SU-DHL-6 (cell line): ENCODE measurements around the gene AP1B1.

Source experiments
- H2AFZ ChIP-seq: fragments of 200-600 bp; sonication (generic); 2 replicates; pipeline ENCODE4 v1.6.1; 2014; ENCODE audit warnings: low read depth, mild to moderate bottlenecking, moderate library complexity, mixed read lengths, antibody characterized with exemption, low read length; ENCODE audit not compliant: severe bottlenecking
- H3F3A ChIP-seq: fragments of 200-600 bp; shearing (Covaris generic); 2 replicates; pipeline ENCODE4 v1.6.0; 2016; ENCODE audit warnings: antibody characterized with exemption, mild to moderate bottlenecking; ENCODE audit not compliant: insufficient read depth
- H3K27ac ChIP-seq: fragments of 200-600 bp; sonication (generic); 2 replicates; pipeline ENCODE4 v1.5.1; 2016; ENCODE audit warnings: low read depth, mild to moderate bottlenecking, low read length, moderate library complexity, mixed read lengths
- H3K27me3 ChIP-seq: fragments of 200-600 bp; sonication (generic), shearing (Covaris generic); 2 replicates; pipeline ENCODE4 v1.6.0; 2014; ENCODE audit warnings: mild to moderate bottlenecking, low read length
- H3K36me3 ChIP-seq: fragments of 200-600 bp; sonication (generic); 2 replicates; pipeline ENCODE4 v1.6.1; 2014; ENCODE audit warnings: mild to moderate bottlenecking, low read length, mixed read lengths
- H3K4me2 ChIP-seq: fragments of 300-600, 200-600 bp; shearing (Covaris generic), sonication (generic); 2 replicates; pipeline ENCODE4 v1.6.0; 2014; ENCODE audit warnings: low read length, low read depth, mild to moderate bottlenecking; ENCODE audit not compliant: poor library complexity, severe bottlenecking
- H3K4me3 ChIP-seq: fragments of 200-600 bp; sonication (generic); 2 replicates; pipeline ENCODE4 v1.5.1; 2014; ENCODE audit warnings: antibody characterized with exemption, low read length, mild to moderate bottlenecking, mixed read lengths; ENCODE audit not compliant: insufficient read depth, poor library complexity, severe bottlenecking
- H3K79me2 ChIP-seq: fragments of 200-600 bp; sonication (generic); 2 replicates; pipeline ENCODE4 v1.6.1; 2014; ENCODE audit warnings: mild to moderate bottlenecking, low read length, moderate library complexity; ENCODE audit not compliant: insufficient read depth
- H3K9ac ChIP-seq: fragments of 200-600 bp; sonication (generic); 2 replicates; pipeline ENCODE4 v1.7.0; 2014; ENCODE audit warnings: mild to moderate bottlenecking, low read length
- H3K9me2 ChIP-seq: fragments of 200-600 bp; sonication (generic); replicated peaks from 2 replicates; pipeline ENCODE4 v1.6.1; 2014; ENCODE audit warnings: low read length; ENCODE audit not compliant: insufficient read depth
- H3K9me3 ChIP-seq: fragments of 200-600 bp; sonication (generic); 2 replicates; pipeline ENCODE4 v1.6.1; 2014; ENCODE audit warnings: low read length, mixed read lengths; ENCODE audit not compliant: insufficient read depth
- H4K20me1 ChIP-seq: fragments of 200-600 bp; sonication (generic); 2 replicates; pipeline ENCODE4 v1.6.1; 2014; ENCODE audit warnings: low read depth, mild to moderate bottlenecking, antibody characterized with exemption, low read length, moderate library complexity, mixed read lengths
- EZH2phosphoT487 ChIP-seq: fragments of 200-600 bp; sonication (generic), shearing (Covaris generic); conservative IDR thresholded peaks from 2 replicates; pipeline ENCODE4 v1.6.1; 2018; ENCODE audit warnings: mild to moderate bottlenecking, antibody characterized with exemption, low read length, moderate library complexity, mixed read lengths
- TF ChIP-seq, protein P1 (sequence below): fragments of 200-600 bp; sonication (generic); IDR thresholded peaks from one replicate; pipeline ENCODE4 v1.5.1; 2017; ENCODE audit warnings: antibody characterized with exemption, mild to moderate bottlenecking, low read length, moderate library complexity; ENCODE audit not compliant: insufficient read depth, poor library complexity, severe bottlenecking

The AP1B1 gene

DNA sequence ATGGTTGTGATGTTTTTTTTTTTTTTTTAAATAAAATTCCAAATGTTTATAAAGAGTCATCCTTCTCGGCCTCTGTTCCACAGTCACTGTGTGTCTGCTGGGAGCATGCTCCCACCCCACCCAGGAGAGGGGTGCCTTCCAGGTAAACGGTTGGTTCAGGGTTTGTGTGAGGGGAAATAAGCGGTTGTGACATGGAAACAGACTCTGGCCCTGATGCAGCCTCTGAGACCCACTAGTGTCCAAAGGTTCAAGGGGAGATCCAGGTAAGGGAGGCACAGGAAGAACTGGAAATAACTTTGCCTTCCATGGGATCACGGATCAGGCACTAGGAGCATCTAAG lies 87.9 kb downstream of the AP1B1 start:
- H3K9me3 ChIP-seq = no peaks in the 10 kb centered on the region
- H3K4me2 ChIP-seq = no peak overlapping the region
- H3K9me2 ChIP-seq = no peaks in the 10 kb centered on the region
- H3K4me3 ChIP-seq = no peak overlapping the region
- H4K20me1 ChIP-seq = no peaks in the 10 kb centered on the region; the same call in 1 of the 2 replicates
- H3K79me2 ChIP-seq = no peaks in the 10 kb centered on the region
- peaks cover 23% of the 10 kb centered on the region for H3K36me3 ChIP-seq
- no peaks in the 10 kb centered on the region for H3K27me3 ChIP-seq
- no peak overlapping the region for H2AFZ ChIP-seq
- peaks cover 34% of the 10 kb centered on the region for H3F3A ChIP-seq
- no peak overlapping the region for H3K9ac ChIP-seq
- TF ChIP-seq, protein P1, sequence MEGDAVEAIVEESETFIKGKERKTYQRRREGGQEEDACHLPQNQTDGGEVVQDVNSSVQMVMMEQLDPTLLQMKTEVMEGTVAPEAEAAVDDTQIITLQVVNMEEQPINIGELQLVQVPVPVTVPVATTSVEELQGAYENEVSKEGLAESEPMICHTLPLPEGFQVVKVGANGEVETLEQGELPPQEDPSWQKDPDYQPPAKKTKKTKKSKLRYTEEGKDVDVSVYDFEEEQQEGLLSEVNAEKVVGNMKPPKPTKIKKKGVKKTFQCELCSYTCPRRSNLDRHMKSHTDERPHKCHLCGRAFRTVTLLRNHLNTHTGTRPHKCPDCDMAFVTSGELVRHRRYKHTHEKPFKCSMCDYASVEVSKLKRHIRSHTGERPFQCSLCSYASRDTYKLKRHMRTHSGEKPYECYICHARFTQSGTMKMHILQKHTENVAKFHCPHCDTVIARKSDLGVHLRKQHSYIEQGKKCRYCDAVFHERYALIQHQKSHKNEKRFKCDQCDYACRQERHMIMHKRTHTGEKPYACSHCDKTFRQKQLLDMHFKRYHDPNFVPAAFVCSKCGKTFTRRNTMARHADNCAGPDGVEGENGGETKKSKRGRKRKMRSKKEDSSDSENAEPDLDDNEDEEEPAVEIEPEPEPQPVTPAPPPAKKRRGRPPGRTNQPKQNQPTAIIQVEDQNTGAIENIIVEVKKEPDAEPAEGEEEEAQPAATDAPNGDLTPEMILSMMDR = no peak
- no peak for TF ChIP-seq EZH2phosphoT487
- no peak overlapping the region for H3K27ac ChIP-seq

DNA sequence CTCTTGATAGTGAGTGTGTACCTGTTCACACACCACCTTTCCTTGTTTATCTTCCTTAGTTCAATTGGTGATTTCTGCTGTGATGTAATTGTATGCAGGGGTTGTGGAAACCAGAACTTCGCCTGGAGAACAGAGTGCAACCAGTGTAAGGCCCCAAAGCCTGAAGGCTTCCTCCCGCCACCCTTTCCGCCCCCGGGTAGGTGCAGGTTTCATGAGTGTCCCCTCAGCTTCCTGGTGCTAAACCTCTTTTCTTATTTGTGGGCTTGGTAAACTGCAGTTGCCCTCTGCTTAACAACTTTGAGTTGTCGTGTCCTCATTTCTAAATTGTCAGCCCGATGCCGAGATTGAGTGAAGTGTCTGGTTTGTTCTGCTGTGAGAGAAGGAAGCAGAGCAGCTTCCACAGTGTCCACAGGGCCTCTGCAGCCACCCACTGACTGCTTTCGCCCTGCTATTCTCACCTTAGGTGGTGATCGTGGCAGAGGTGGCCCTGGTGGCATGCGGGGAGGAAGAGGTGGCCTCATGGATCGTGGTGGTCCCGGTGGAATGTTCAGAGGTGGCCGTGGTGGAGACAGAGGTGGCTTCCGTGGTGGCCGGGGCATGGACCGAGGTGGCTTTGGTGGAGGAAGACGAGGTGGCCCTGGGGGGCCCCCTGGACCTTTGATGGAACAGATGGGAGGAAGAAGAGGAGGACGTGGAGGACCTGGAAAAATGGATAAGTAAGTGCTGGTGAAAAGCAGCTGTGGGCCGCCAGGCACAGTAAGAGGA lies 89.1 kb downstream of the AP1B1 start:
- Histone ChIP-seq H3K79me2 (no peaks in the 10 kb centered on the region), H3F3A (peaks cover 34% of the 10 kb centered on the region), H4K20me1 (no peaks in the 10 kb centered on the region; the same call in 1 of the 2 replicates)

DNA sequence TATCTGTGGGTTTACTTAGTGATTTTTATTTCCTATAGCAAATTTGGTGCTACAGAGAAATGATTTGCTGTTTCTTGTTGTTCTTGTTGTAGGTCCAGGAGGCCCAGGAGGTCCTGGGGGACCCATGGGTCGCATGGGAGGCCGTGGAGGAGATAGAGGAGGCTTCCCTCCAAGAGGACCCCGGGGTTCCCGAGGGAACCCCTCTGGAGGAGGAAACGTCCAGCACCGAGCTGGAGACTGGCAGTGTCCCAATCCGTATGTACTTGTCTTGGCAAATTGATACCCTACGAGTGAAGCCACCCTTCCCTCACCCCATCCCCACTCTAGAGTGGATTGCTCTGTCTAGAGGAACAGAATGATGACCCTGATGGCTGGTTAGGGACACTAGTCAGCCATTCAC lies 89.7 kb downstream of the AP1B1 start:
- Histone ChIP-seq H3K9ac (no peak overlapping the region), H4K20me1 (no peaks in the 10 kb centered on the region; the same call in 1 of the 2 replicates), H3K79me2 (no peaks in the 10 kb centered on the region), H3K9me3 (no peaks in the 10 kb centered on the region), H3K36me3 (peaks cover 29% of the 10 kb centered on the region), H3K4me2 (no peak overlapping the region), H3K27me3 (no peaks in the 10 kb centered on the region), H3K9me2 (no peaks in the 10 kb centered on the region), H3K27ac (no peak overlapping the region), H2AFZ (no peak overlapping the region), H3F3A (peaks cover 34% of the 10 kb centered on the region), H3K4me3 (no peak overlapping the region)
- TF ChIP-seq EZH2phosphoT487 = no peak
- TF ChIP-seq, protein P1 = no peak

More for the DNA sequence above, 89.1 kb downstream of the AP1B1 start:
- no peaks in the 10 kb centered on the region for H3K27me3 ChIP-seq
- H3K9me3 ChIP-seq = no peaks in the 10 kb centered on the region
- no peak overlapping the region for H3K4me2 ChIP-seq
- H3K36me3 ChIP-seq = peaks cover 29% of the 10 kb centered on the region
- no peak overlapping the region for H3K27ac ChIP-seq
- H3K4me3 ChIP-seq = no peak overlapping the region
- H3K9me2 ChIP-seq = no peaks in the 10 kb centered on the region
- H3K9ac ChIP-seq = no peak overlapping the region
- TF ChIP-seq, protein P1 = no peak
- no peak for TF ChIP-seq EZH2phosphoT487
- H2AFZ ChIP-seq = no peak overlapping the region
